T-helper 1 cell treated with Interleukin-12 subunit alpha and Interleukin-12 subunit beta and Interleukin-4 antibody, amounts not matched to agents 30 μg/mL and 1 μg/mL, for 36 hours (primary cell): ENCODE data around the gene GLCE.
"Not testable (repeated sequence)": the region's sequence is repeated elsewhere in the genome, so short reads cannot be mapped to it uniquely, and the experiment has no call there.

Source experiments
- H3K27ac Mint-ChIP-seq: one replicate; pipeline ENCODE4 v1.8.0; 2021; ENCODE audit warnings: mild to moderate bottlenecking, mixed read lengths
- H3K27me3 Mint-ChIP-seq: one replicate; pipeline ENCODE4 v1.8.0; 2021; ENCODE audit warnings: low read depth, mixed read lengths
- H3K36me3 Mint-ChIP-seq: one replicate; pipeline ENCODE4 v1.8.0; 2021; ENCODE audit warnings: low read depth, mixed read lengths
- H3K4me1 Mint-ChIP-seq: one replicate; pipeline ENCODE4 v1.8.0; 2021; ENCODE audit warnings: low read depth, mixed read lengths
- H3K4me3 Mint-ChIP-seq: one replicate; pipeline ENCODE4 v1.8.0; 2021; ENCODE audit warnings: mild to moderate bottlenecking, moderate library complexity, mixed read lengths
- H3K9me3 Mint-ChIP-seq: one replicate; pipeline ENCODE4 v1.8.0; 2021; ENCODE audit warnings: mixed read lengths

The GLCE gene

GRCh38 chr15:69145694-69146492 is 14.5 kb upstream of the GLCE start:
- Mint-ChIP-seq H3K4me1 (no peaks in the 10 kb centered on the region), H3K27ac (no peak overlapping the region), H3K9me3 (no peaks in the 10 kb centered on the region), H3K4me3 (no peak overlapping the region), H3K36me3 (no peaks in the 10 kb centered on the region), H3K27me3 (peaks cover 61% of the 10 kb centered on the region)

- H3K27me3 Mint-ChIP-seq, result peaks cover 68% of the 10 kb centered on the region
- no peaks in the 10 kb centered on the region for H3K36me3 Mint-ChIP-seq
- no peak overlapping the region for H3K4me3 Mint-ChIP-seq
- H3K27ac Mint-ChIP-seq, result no peak overlapping the region
- H3K9me3 Mint-ChIP-seq, result no peaks in the 10 kb centered on the region
- no peaks in the 10 kb centered on the region for H3K4me1 Mint-ChIP-seq
Observed at GRCh38 chr15:69146724-69147435, 13.6 kb upstream of the GLCE start.

- Mint-ChIP-seq H3K27ac (no peak overlapping the region), H3K36me3 (no peaks in the 10 kb centered on the region), H3K4me3 (no peak overlapping the region), H3K4me1 (no peaks in the 10 kb centered on the region), H3K9me3 (no peaks in the 10 kb centered on the region), H3K27me3 (peaks cover 65% of the 10 kb centered on the region)
Observed at GRCh38 chr15:69148465-69148864, 12.0 kb upstream of the GLCE start.

- no peaks in the 10 kb centered on the region for H3K36me3 Mint-ChIP-seq
- H3K4me1 Mint-ChIP-seq, result no peaks in the 10 kb centered on the region
- no peak overlapping the region for H3K27ac Mint-ChIP-seq
- no peak overlapping the region for H3K4me3 Mint-ChIP-seq
- no peaks in the 10 kb centered on the region for H3K9me3 Mint-ChIP-seq
- peaks cover 67% of the 10 kb centered on the region for H3K27me3 Mint-ChIP-seq
Observed at GRCh38 chr15:69149163-69149562, 11.3 kb upstream of the GLCE start.

DNA sequence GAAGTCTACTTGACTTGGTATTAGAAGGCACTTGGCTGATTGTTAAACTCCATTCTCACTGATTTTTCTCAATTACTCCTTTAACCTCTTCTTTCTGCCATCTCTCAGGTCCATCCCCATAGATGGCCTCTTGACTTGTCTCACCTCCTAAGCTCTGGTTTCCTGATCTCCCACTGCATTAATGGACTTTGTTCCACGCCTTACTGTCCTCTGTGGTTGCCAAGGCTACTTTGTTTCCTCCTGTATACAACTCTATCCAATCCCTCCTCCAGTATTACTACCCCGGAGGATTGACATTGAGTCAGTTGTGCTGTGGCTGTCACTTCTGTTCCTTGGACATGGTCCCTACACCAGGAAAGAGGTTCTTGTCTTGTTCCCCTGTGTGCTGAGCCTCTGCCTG is 10.6 kb upstream of the GLCE start:
- Mint-ChIP-seq H3K27ac (no peak overlapping the region), H3K4me3 (no peak overlapping the region), H3K4me1 (no peaks in the 10 kb centered on the region), H3K36me3 (no peaks in the 10 kb centered on the region), H3K27me3 (peaks cover 73% of the 10 kb centered on the region), H3K9me3 (no peaks in the 10 kb centered on the region)

GRCh38 chr15:69150336-69150735 is 10.1 kb upstream of the GLCE start:
- no peak overlapping the region for H3K4me3 Mint-ChIP-seq
- H3K27me3 Mint-ChIP-seq, result peaks cover 76% of the 10 kb centered on the region
- no peaks in the 10 kb centered on the region for H3K9me3 Mint-ChIP-seq
- H3K36me3 Mint-ChIP-seq, result no peaks in the 10 kb centered on the region
- H3K4me1 Mint-ChIP-seq, result no peaks in the 10 kb centered on the region
- H3K27ac Mint-ChIP-seq, result no peak overlapping the region

DNA sequence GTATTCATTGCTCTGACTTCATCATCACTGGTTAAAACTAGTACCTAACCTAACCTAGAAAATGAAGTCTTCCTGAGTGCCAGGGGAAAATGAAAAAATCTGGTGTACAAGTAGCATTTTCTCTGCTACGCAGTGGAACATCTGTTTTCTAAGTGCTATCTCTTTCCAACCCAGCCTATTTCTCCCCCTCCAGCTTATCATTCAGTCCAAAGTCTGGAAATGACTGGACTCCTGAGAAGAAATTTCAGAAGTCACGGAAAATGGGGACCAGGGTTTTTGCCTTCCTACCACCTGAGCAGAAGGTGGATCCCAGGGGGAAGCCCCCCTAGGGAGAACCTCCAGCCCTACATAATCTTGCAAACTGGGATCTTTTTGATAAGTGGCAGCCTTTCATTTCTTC is 9.6 kb upstream of the GLCE start:
- no peak overlapping the region for H3K27ac Mint-ChIP-seq
- no peaks in the 10 kb centered on the region for H3K9me3 Mint-ChIP-seq
- H3K4me1 Mint-ChIP-seq, result no peaks in the 10 kb centered on the region
- H3K36me3 Mint-ChIP-seq, result no peaks in the 10 kb centered on the region
- H3K4me3 Mint-ChIP-seq, result no peak overlapping the region
- peaks cover 75% of the 10 kb centered on the region for H3K27me3 Mint-ChIP-seq

GRCh38 chr15:69153046-69153445 is 7.4 kb upstream of the GLCE start:
- peaks cover 65% of the 10 kb centered on the region for H3K27me3 Mint-ChIP-seq
- no peaks in the 10 kb centered on the region for H3K4me1 Mint-ChIP-seq
- H3K27ac Mint-ChIP-seq, result no peak overlapping the region
- H3K9me3 Mint-ChIP-seq, result no peaks in the 10 kb centered on the region
- H3K4me3 Mint-ChIP-seq, result no peak overlapping the region
- H3K36me3 Mint-ChIP-seq, result no peaks in the 10 kb centered on the region

DNA sequence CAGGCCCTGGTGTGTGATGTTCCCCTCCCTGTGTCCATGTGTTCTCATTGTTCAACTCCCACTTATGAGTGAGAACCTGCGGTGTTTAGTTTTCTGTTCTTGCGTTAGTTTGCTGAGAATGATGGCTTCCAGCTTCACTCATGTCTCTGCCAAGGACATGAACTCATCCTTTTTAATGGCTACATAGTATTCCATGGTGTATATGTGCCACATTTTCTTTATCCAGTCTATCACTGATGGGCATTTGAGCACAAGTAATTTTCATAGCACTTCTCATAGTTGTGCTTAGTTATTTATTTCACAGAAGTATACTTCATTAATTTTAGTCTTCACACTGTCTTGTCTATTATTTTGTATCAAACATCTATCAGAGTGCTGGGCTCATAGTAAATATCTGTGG is 6.8 kb upstream of the GLCE start:
- H3K4me1 Mint-ChIP-seq, H3K36me3 Mint-ChIP-seq, H3K27ac Mint-ChIP-seq, H3K4me3 Mint-ChIP-seq, H3K9me3 Mint-ChIP-seq: not testable (repeated sequence)
- peaks cover 60% of the 10 kb centered on the region for H3K27me3 Mint-ChIP-seq

DNA sequence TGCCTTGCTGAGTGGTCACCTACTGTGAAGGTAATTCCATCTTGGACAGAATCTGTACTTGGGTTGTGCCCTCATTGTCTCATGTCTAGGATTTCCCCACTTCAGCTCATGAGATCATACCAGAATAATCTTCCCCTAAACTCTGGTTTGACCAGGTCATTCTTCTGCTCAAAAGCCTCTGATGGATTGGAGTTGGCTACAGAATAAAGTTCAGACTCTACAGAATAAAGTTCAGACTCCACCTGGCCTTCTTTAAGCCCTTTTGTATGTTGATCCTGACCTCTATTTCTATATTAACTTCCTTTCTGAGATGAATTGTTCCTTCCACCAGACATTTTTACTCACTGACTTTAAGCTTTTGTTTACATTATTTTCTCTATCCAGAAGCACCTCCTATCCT is 6.4 kb upstream of the GLCE start:
- no peaks in the 10 kb centered on the region for H3K4me1 Mint-ChIP-seq
- H3K27me3 Mint-ChIP-seq, result peaks cover 60% of the 10 kb centered on the region
- no peak overlapping the region for H3K27ac Mint-ChIP-seq
- no peaks in the 10 kb centered on the region for H3K36me3 Mint-ChIP-seq
- no peaks in the 10 kb centered on the region for H3K9me3 Mint-ChIP-seq
- H3K4me3 Mint-ChIP-seq, result no peak overlapping the region

- H3K36me3 Mint-ChIP-seq, result no peaks in the 10 kb centered on the region
- H3K27me3 Mint-ChIP-seq, result peaks cover 57% of the 10 kb centered on the region
- no peak overlapping the region for H3K4me3 Mint-ChIP-seq
- H3K27ac Mint-ChIP-seq, result no peak overlapping the region
- no peaks in the 10 kb centered on the region for H3K9me3 Mint-ChIP-seq
- no peaks in the 10 kb centered on the region for H3K4me1 Mint-ChIP-seq
Observed at GRCh38 chr15:69154684-69155083, 5.8 kb upstream of the GLCE start.

DNA sequence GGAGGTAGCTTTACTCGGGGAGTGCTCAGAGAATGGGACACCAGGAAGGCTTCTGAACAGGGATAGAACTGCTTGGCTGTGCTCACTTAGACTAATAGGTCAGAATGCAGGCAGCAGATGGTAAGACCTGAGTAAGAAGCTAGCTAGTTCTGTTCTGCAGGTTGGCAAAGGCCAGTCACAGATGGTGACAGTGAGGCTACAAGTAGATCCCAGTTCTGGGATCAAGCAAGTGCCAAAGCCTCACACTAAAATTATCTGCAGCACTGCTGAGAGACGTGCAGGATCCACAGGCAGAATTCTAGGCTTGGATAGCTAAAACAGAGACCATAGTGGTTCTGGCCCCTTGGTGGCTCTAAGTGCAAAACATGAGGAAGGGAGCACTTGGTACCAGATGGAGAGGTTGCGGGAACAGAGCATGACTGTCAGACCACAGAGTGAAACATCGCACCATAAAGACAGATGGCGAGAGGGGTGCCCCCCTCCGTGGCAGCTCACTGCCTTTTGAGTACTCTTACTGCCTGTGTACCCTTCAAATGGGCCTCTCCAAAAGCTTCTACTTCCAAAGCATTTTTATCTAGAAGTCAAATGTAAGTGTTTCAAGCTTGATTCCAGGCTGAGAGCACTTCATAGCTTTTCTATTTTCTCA is 3.6 kb upstream of the GLCE start:
- Mint-ChIP-seq H3K4me1 (peaks cover 9% of the 10 kb centered on the region), H3K36me3 (no peaks in the 10 kb centered on the region), H3K27ac (no peak overlapping the region), H3K27me3 (peaks cover 55% of the 10 kb centered on the region), H3K4me3 (no peak overlapping the region), H3K9me3 (no peaks in the 10 kb centered on the region)

DNA sequence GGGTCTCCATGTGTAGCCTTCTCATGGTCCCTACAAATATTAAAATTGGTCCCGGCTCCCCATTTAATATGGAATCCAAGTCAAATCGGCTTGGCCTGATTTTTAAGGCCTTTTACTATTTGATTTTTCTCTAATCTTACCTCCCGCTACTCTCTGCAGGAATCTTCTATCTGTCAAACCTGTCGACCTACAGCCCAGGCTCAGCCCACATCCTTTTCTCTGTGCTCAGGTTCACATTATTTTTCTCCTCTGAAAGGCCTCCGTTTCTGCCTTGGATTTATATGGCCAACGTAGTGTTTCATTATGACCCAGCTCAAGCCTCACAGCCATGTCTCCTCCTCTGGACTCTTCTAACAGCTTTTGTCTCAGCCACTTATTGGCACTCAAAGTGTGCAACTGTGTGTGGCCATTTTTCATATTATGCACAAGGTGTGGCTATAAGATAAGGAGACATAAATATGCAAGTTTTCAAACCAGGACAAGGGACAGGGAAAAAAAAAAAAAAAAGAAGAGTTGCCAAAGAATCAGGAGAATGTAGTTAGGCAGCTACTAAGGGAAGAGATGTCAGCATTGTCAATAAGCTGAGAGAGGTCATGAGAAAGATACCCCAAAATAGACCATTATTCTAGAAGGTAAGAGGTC is 2.1 kb upstream of the GLCE start:
- Mint-ChIP-seq H3K27ac (no peak overlapping the region), H3K9me3 (no peaks in the 10 kb centered on the region), H3K4me3 (no peak overlapping the region), H3K27me3 (peaks cover 55% of the 10 kb centered on the region), H3K4me1 (peaks cover 11% of the 10 kb centered on the region), H3K36me3 (no peaks in the 10 kb centered on the region)

- H3K9me3 Mint-ChIP-seq, result no peaks in the 10 kb centered on the region
- no peaks in the 10 kb centered on the region for H3K36me3 Mint-ChIP-seq
- peaks cover 11% of the 10 kb centered on the region for H3K4me1 Mint-ChIP-seq
- peak overlapping the region; percentile 50 for H3K4me3 Mint-ChIP-seq
- H3K27ac Mint-ChIP-seq, result no peak overlapping the region
- peaks cover 53% of the 10 kb centered on the region for H3K27me3 Mint-ChIP-seq
Observed at GRCh38 chr15:69158843-69159240, 1.6 kb upstream of the GLCE start.

- H3K36me3 Mint-ChIP-seq, result no peaks in the 10 kb centered on the region
- peak overlapping the region; percentile 91 for H3K4me3 Mint-ChIP-seq
- H3K27me3 Mint-ChIP-seq, result peaks cover 44% of the 10 kb centered on the region
- peaks cover 11% of the 10 kb centered on the region for H3K4me1 Mint-ChIP-seq
- peak overlapping the region; percentile 72 for H3K27ac Mint-ChIP-seq
- no peaks in the 10 kb centered on the region for H3K9me3 Mint-ChIP-seq
Observed at GRCh38 chr15:69159805-69160140, 662 bp upstream of the GLCE start.
